ENCODE results near the gene TTC3. TPM values are rescaled to one million over a fixed set of nuclear protein-coding genes. Genes with fewer than 3 reads are reported as not detected.

TTC3 gene
- total RNA-seq, 1 donor = 372 TPM

DNA sequence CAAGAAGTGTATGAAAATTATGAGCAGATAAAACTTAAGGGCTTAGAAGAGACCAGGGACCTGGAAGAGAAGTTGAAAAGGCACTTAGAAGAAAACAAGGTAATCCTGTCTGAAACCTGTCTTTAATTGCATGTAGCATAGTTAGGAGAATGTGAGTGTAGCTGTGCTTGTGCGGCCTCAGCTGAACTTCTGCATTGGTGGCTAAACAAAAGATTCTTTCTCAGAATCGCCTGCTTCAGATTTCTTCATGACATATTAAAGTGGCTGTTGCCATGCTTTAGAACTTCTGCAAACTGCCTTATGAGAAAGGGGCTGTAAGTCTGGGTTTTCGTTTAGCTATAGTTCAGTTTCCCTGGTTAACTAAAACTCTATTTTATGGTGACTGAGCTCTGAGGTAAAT is 99.6 kb downstream of the TTC3 start:
- no peak overlapping the region for H3K4me3 ChIP-seq (ENCODE audit: low read depth, low read length)
- TF ChIP-seq, protein P1, sequence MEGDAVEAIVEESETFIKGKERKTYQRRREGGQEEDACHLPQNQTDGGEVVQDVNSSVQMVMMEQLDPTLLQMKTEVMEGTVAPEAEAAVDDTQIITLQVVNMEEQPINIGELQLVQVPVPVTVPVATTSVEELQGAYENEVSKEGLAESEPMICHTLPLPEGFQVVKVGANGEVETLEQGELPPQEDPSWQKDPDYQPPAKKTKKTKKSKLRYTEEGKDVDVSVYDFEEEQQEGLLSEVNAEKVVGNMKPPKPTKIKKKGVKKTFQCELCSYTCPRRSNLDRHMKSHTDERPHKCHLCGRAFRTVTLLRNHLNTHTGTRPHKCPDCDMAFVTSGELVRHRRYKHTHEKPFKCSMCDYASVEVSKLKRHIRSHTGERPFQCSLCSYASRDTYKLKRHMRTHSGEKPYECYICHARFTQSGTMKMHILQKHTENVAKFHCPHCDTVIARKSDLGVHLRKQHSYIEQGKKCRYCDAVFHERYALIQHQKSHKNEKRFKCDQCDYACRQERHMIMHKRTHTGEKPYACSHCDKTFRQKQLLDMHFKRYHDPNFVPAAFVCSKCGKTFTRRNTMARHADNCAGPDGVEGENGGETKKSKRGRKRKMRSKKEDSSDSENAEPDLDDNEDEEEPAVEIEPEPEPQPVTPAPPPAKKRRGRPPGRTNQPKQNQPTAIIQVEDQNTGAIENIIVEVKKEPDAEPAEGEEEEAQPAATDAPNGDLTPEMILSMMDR (IDR thresholded peaks at IDR 0.05; ENCODE audit: insufficient read depth, low read length) = no peak
- no peak for DNase-seq (ENCODE audit: low read depth)

DNA sequence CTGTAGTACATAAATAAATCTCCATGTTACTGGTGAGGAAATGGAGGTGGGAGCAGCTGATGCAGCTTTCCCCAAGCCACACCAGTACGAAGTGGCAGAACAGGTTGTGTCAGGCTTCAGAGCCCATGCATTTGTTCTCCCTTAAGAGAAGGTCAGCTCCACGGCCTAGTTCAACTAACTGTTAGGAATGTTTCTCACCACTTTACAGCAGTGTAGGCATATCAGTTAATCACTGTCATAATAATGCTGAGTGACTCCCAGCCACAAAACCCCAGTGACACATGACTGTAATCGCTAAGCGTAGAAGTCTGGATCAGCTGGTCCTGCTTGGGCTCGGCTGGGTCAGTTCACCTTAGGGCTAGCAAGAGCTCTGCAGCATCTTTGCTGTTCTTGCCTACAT is 103.7 kb downstream of the TTC3 start:
- TF ChIP-seq, protein P1 (IDR thresholded peaks at IDR 0.05; ENCODE audit: insufficient read depth, low read length) = no peak
- DNase-seq (ENCODE audit: low read depth) = no peak
- H3K4me3 ChIP-seq (ENCODE audit: low read depth, low read length) = no peak overlapping the region

DNA sequence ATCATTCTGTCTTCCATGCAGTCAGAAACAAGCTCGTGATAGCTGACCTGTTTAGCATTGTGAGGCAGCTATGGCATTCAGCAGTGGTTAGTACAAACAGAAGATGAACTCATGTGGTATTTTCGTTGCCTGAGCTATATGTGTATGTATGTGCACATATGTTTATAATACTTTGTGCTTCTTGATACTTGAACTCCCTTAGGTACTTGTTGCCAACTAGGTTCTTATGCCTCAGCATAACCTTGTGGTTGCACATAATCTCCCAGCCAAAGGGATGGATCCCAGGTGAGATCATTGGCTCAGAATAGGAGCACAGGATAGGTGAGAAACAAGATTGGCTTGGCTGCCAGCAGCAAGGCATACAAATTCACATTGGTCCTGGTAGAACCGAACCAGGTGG is 108.0 kb downstream of the TTC3 start:
- TF ChIP-seq, protein P1 (IDR thresholded peaks at IDR 0.05; ENCODE audit: insufficient read depth, low read length) = no peak
- no peak for DNase-seq (ENCODE audit: low read depth)
- H3K4me3 ChIP-seq (ENCODE audit: low read depth, low read length) = no peak overlapping the region

DNA sequence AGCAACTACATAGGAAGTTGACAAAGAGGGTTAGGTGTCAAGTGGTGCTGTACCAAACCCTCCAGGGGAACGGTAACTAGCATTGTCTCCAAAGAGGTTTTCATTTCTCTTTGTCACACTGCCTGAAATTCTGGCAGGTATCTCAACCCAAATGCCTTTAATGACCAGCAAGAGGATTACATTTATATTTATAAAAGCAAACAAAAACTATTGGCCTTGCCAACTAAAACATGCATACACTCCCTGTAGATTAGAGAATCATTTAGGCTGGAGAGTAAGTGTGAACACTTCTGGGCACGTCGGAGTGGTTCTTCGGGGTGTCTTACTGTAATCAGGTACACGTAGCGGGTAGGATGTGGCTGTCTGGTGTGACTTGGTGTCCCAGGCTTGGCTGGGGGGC is 109.2 kb downstream of the TTC3 start:
- no peak for DNase-seq (ENCODE audit: low read depth)
- TF ChIP-seq, protein P1 (IDR thresholded peaks at IDR 0.05; ENCODE audit: insufficient read depth, low read length) = no peak

DNA sequence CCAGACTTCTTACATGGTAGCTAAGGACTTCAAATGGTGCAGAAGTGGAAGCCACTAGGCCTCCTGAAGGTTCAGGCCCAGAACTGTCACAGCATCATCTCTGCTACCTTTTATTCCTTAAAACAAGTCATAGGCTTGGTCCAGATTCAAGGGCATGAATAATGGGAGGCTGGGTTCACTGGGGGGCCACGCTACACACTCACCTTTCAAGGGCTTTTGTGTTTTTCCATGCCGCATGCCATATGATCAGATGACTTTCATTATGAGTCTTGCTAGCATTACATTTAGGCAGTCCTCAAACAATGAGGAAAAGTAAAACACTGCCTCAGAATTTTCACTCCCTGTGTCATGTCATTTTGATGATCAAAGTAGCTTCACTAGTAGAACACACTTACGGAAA is 110.7 kb downstream of the TTC3 start:
- TF ChIP-seq, protein P1 (IDR thresholded peaks at IDR 0.05; ENCODE audit: insufficient read depth, low read length) = no peak
- H3K4me3 ChIP-seq (ENCODE audit: low read depth, low read length) = no peak overlapping the region
- no peak for DNase-seq (ENCODE audit: low read depth)

More for the DNA sequence above, 109.2 kb downstream of the TTC3 start:
- H3K4me3 ChIP-seq (ENCODE audit: low read depth, low read length) = no peak overlapping the region

DNA sequence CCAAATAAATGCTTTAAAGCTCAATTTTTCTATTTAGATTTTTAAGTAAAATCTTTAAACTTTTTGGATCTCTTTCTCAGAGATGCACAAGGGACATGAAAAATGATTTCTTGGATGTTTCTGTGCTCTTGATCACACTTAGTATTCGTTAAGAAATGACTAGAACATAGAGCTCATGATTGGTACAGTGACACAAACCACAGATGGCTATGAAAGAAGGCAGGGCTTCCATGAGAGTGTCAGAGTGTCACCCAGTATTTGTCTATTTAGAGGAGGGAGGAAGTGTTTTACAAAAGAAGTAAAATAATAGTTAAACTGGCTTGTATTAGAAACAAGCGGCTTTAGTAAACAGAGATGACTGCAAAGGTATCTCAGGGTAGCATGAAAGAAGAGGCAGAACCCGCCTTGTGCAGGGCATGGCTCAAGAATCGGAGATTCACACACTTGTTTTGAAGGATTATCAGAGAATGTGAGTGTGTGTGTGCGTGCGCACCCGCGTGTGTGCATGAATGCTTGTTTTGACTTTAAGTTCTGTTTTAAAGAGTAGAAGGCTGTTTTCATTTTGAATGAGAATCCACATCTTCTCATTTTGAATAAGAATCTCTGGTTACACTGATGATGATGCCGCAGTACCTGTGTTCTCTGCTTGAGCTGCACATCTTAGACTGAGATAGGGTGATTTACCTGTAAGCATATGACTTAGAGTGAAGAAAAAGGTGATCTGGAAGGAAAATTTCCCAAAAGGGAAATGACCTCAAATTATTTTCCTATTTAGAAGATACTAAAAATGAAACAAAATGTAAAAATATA is 111.9 kb downstream of the TTC3 start:
- TF ChIP-seq, protein P1 (IDR thresholded peaks at IDR 0.05; ENCODE audit: insufficient read depth, low read length) = no peak
- no peak for DNase-seq (ENCODE audit: low read depth)
- H3K4me3 ChIP-seq (ENCODE audit: low read depth, low read length) = no peak overlapping the region

DNA sequence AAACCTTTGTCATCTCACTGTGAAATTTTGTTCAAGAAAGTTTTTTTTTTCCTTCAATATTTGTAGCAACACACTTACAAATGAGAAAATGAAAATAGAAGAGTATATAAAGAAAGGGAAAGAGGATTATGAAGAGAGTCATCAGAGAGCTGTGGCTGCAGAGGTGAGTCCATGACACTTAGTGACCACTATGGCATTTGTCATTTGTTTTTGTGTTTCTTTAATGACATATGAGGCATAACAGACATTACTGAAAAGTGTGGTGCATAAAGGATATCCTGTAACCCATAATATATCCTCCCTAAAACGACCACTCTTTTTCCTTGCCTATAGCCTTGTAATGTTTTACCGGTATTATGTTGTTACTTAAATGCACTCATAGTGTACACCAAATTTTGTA is 113.9 kb downstream of the TTC3 start:
- H3K4me3 ChIP-seq (ENCODE audit: low read depth, low read length) = no peak overlapping the region
- DNase-seq (ENCODE audit: low read depth) = no peak
- TF ChIP-seq, protein P1 (IDR thresholded peaks at IDR 0.05; ENCODE audit: insufficient read depth, low read length) = no peak
